Epithelial cell of esophagus (primary cell): ENCODE results near the gene HAUS8.

ENCODE experiments used
- DNase-seq: peaks from one replicate; pipeline ENCODE4 v3.0.0; 2010; ENCODE audit warnings: low read depth
- H3K4me3 ChIP-seq: 2 replicates; pipeline ENCODE4 v1.5.1; 2011; ENCODE audit warnings: mild to moderate bottlenecking, low read length, control low read depth
- TF ChIP-seq, protein P1 (sequence below): IDR thresholded peaks from 2 replicates; pipeline ENCODE4 v1.5.1; 2011; ENCODE audit warnings: low read depth, mild to moderate bottlenecking, low read length, control low read depth, inconsistent platforms; ENCODE audit not compliant: insufficient read depth; ENCODE audit errors: missing control alignments

HAUS8 gene

DNA sequence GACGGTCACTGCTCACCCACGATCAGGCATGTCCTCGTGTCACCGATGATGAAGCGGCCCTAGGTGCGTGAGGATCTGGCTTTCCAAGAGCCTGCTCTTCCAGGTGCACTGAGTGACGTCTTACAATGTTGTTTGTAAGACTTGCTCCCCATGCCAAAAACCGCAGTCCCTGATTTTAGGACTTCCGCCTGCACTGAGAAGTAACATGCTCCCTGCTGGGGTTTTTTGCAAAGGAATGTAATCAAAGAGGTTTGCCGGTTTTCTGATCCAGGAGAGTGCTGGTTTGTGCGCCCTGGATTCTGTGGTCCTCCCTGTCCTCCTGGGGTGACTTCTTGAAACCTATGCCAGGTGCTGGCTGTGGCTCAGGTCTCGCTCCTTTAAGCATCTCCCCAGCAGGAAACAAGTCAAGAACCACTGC is 39.2 kb upstream of the HAUS8 start:
- TF ChIP-seq, protein P1, sequence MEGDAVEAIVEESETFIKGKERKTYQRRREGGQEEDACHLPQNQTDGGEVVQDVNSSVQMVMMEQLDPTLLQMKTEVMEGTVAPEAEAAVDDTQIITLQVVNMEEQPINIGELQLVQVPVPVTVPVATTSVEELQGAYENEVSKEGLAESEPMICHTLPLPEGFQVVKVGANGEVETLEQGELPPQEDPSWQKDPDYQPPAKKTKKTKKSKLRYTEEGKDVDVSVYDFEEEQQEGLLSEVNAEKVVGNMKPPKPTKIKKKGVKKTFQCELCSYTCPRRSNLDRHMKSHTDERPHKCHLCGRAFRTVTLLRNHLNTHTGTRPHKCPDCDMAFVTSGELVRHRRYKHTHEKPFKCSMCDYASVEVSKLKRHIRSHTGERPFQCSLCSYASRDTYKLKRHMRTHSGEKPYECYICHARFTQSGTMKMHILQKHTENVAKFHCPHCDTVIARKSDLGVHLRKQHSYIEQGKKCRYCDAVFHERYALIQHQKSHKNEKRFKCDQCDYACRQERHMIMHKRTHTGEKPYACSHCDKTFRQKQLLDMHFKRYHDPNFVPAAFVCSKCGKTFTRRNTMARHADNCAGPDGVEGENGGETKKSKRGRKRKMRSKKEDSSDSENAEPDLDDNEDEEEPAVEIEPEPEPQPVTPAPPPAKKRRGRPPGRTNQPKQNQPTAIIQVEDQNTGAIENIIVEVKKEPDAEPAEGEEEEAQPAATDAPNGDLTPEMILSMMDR = no peak
- DNase-seq = peak; percentile 76
- no peak overlapping the region for H3K4me3 ChIP-seq

DNA sequence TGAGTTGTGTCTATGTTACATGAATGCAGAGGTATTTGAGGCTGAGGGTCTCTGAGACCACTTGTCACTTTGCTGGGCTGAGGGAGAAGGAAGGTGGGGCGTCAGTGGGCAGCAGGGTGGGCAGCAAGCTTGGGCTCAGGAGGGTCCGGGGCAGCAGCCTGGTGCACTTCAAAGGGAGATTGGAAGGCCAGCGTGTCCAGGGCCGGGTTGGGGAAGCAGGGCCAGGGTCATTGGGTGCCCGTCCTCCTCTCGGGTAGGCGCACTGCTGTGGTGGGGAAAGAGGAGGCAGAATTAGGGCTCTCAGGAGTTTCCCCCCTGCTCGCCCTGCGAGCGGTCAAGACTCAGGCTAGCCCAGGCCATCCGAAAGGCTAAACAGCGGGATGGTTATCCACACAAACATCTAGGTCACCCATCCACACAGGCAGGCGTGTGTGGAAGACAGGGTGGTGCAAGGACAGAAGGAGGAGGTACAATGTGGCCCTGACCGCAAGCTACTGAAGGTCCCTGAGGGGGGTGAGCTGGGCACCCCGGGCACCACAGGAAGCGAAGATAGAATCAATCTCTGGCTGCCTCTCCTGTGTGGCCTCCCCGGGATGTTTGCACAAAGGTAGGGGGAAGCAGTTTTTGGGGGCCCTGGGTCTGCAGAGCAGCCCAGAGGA is 38.0 kb upstream of the HAUS8 start:
- TF ChIP-seq, protein P1 = no peak
- no peak for DNase-seq
- no peak overlapping the region for H3K4me3 ChIP-seq

DNA sequence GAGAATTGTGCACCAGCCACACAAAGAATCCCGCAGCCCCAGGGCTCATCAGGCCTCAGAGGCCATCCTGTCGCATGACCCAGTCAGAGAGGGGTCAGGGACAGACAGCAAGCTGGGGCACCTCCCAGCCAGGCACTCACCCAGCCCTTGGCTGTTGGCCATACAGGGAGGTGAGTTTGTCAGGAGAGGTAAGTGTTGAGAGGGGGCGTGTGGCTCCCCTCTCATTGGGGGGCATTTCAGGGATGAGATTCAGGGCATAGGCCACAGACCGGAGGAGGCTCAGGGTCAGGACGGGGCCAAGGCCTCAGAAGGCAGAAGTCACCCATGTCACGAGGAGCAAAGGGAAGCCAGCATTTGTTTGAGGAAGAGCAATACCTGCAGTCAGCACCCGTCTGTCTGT is 37.4 kb upstream of the HAUS8 start:
- DNase-seq = no peak
- H3K4me3 ChIP-seq = no peak overlapping the region
- TF ChIP-seq, protein P1 = no peak

DNA sequence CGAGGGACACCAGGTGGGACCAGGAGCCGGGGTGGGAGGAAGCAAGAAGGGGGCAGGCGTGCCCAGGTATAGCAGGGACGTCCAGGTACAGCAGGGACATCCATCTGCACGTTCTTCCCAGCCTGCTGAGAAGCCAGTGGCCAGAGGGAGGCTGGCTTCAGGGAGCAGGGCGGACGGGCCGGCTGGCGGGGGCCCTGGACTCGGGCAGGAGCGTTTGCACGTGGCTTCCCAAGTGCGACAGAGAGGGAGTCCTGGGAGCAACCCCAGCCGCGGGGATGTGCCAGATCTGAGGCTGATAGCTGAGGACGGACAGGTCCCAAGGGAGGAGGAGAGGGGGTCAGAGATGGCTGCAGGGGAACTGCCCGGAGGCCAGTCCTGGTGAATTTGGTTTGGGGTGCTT is 37.0 kb upstream of the HAUS8 start:
- no peak overlapping the region for H3K4me3 ChIP-seq
- TF ChIP-seq, protein P1 = no peak

DNA sequence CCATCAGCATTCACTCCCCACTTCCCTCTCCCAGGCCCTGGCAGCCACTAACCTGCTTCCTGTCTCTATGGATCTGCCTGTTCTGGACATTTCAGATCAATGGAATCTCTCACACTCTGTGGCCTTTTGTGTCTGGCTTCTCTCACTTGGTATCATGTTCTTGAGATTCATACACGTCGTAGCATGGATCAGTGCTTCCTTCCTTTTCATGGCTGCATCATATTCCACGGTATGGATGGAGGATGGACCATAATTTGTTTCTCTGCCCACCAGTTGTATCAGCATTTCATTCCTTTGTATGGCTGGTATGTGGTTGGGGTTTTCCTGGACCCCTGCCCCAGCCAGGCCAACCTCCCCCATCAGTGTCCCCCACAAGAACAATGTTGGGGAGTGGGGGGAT is 36.5 kb upstream of the HAUS8 start:
- TF ChIP-seq, protein P1 = no peak
- no peak for DNase-seq
- H3K4me3 ChIP-seq = no peak overlapping the region

More for the DNA sequence above, 37.0 kb upstream of the HAUS8 start:
- DNase-seq = no peak

DNA sequence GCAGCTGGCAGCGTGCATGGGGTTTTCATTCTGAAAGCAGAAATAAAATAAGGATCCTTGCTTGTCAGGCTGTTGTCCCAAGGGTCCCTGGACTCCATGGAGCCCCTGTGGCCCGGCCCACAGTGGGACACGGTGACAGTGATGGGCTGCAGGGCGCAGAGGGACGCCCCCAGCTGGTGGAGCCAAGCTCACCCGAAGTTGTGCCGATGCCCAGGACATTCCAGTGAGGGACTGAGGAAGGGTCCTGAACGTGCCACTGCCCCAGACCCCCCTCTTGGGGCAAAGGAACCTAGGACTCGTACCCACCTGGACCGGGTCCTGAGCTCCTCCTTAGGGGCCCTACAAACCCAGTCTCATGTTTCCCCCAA is 35.3 kb upstream of the HAUS8 start:
- H3K4me3 ChIP-seq = no peak overlapping the region
- TF ChIP-seq, protein P1 = no peak
- no peak for DNase-seq

DNA sequence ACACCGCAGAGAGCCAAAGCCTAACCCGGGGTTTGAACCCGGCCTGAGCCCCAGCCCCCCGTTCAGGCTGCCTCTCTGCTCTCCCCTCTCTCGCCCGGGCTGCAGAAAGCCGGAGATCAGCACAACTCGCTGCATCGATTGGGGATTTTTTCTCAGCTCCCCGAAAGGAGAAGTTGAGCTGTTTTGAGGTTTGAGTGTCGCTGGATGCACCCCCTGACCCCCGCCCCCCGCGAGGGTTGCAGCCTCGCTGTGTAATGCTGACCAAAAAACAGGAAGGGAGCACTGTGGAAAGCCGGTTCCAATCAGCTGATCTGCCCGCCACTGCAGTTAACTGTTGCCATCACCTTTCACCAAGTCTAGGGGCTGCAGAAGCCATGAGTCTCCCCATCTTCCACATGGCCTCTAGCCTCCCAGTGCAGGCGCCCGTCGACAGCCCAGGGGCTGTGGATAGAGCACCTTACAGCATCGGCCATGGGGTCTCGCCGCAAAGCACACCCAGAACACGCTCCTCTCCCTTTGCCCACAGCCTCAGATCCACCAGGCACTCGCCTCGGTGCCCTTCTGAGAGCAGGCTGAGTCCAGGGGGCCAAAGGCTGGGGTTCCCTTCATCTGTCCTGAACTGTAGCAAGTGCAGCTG is 34.8 kb upstream of the HAUS8 start:
- TF ChIP-seq, protein P1 = no peak
- no peak for DNase-seq
- H3K4me3 ChIP-seq = no peak overlapping the region
